IMR-90 (cell line): Measurements from ENCODE around the gene GSE1. TPM values are rescaled to one million over a fixed set of nuclear protein-coding genes. Genes with fewer than 3 reads are reported as not detected.

Experiments
- ATAC-seq: fragments of 200-7000 bp; cut with Tn5 transposase; 2 replicates; pipeline ENCODE4 v1.9.1; 2020; ENCODE audit warnings: low read depth, mild to moderate bottlenecking, moderate library complexity
- BruUV-seq: library from RNA; stranded (reverse); fragments of 400-500 nt; replicated peaks from 2 replicates; lab custom pipeline; 2021; lab: Mats Ljungman, UMichigan
- CTCF ChIA-PET: fragments of 300-600 bp; formaldehyde crosslinking; extraction: SDS; loops from one replicate; lab custom pipeline; 2021; ENCODE audit warnings: antibody characterized with exemption; lab: Yijun Ruan, JAX
- POLR2A ChIA-PET: fragments of 300-600 bp; sonication (Branson Sonifier 250); formaldehyde crosslinking; loops from one replicate; lab custom pipeline; 2022; ENCODE audit warnings: antibody characterized with exemption; ENCODE audit not compliant: unreplicated experiment; lab: Charles Lee
- DNase-seq: peaks from one replicate; pipeline ENCODE4 v3.0.0; 2013
- H2AFZ ChIP-seq: replicated peaks from 2 replicates; pipeline ENCODE3; 2013; ENCODE audit warnings: low read length, mild to moderate bottlenecking; ENCODE audit not compliant: poor library complexity
- H2AK5ac ChIP-seq: 2 replicates; pipeline ENCODE4 v1.6.1; 2013; ENCODE audit warnings: low read depth, low read length, inconsistent platforms
- H2AK9ac ChIP-seq: replicated peaks from 2 replicates; pipeline ENCODE3; 2013; ENCODE audit warnings: mild to moderate bottlenecking, low read depth, low read length, moderate library complexity; ENCODE audit not compliant: poor library complexity
- H2BK120ac ChIP-seq: 2 replicates; pipeline ENCODE4 v1.6.1; 2013; ENCODE audit warnings: low read depth, low read length, inconsistent platforms
- H2BK15ac ChIP-seq: 3 replicates; pipeline ENCODE4 v1.6.1; 2013; ENCODE audit warnings: low read depth, low read length, inconsistent platforms
- H2BK20ac ChIP-seq: 2 replicates; pipeline ENCODE4 v1.6.1; 2013; ENCODE audit warnings: low read depth, mild to moderate bottlenecking, inconsistent platforms, low read length, moderate library complexity
- H2BK5ac ChIP-seq: 2 replicates; pipeline ENCODE4 v1.6.1; 2013; ENCODE audit warnings: mild to moderate bottlenecking, low read depth, low read length, inconsistent platforms; ENCODE audit not compliant: poor library complexity, severe bottlenecking
- H3K14ac ChIP-seq: replicated peaks from 2 replicates; pipeline ENCODE4 v1.6.1; 2013; ENCODE audit warnings: low read depth, low read length, inconsistent platforms
- H3K18ac ChIP-seq: 2 replicates; pipeline ENCODE4 v1.6.1; 2013; ENCODE audit warnings: low read depth, low read length, control low read depth
- H3K23ac ChIP-seq: 2 replicates; pipeline ENCODE4 v1.6.1; 2013; ENCODE audit warnings: low read depth, low read length, inconsistent platforms
- H3K27ac ChIP-seq: 2 replicates; pipeline ENCODE4 v1.5.1; 2013; ENCODE audit warnings: mild to moderate bottlenecking, control low read depth, low read length; ENCODE audit not compliant: insufficient read depth
- H3K27me3 ChIP-seq: 2 replicates; pipeline ENCODE4 v1.6.1; 2013; ENCODE audit warnings: low read length; ENCODE audit not compliant: control insufficient read depth, insufficient read depth
- H3K36me3 ChIP-seq: 2 replicates; pipeline ENCODE4 v1.6.1; 2013; ENCODE audit warnings: low read length, mixed read lengths; ENCODE audit not compliant: control insufficient read depth, insufficient read depth
- H3K4ac ChIP-seq: 2 replicates; pipeline ENCODE4 v1.6.1; 2013; ENCODE audit warnings: low read depth, low read length, inconsistent platforms
- H3K4me1 ChIP-seq: 2 replicates; pipeline ENCODE4 v1.6.1; 2013; ENCODE audit warnings: low read length, mixed read lengths; ENCODE audit not compliant: control insufficient read depth, insufficient read depth
- H3K4me2 ChIP-seq: 2 replicates; pipeline ENCODE4 v1.6.1; 2013; ENCODE audit warnings: low read depth, mild to moderate bottlenecking, control low read depth, low read length, moderate library complexity
- H3K4me3 ChIP-seq: 2 replicates; pipeline ENCODE4 v1.5.1; 2013; ENCODE audit warnings: low read depth, mild to moderate bottlenecking, control low read depth, low read length, moderate library complexity; ENCODE audit not compliant: insufficient read depth
- H3K56ac ChIP-seq: 2 replicates; pipeline ENCODE4 v1.6.1; 2013; ENCODE audit warnings: low read length, inconsistent platforms; ENCODE audit not compliant: insufficient read depth; ENCODE audit errors: extremely low read depth
- H3K79me1 ChIP-seq, 2 experiments: 2 replicates each; pipeline ENCODE4 v1.6.1; 2013; ENCODE audit warnings: low read length in 2 of 2, inconsistent platforms in 1 of 2, low read depth in 1 of 2
- H3K9ac ChIP-seq: 2 replicates; pipeline ENCODE4 v1.6.1; 2013; ENCODE audit warnings: low read depth, low read length, control low read depth
- H3K9me1 ChIP-seq: 2 replicates; pipeline ENCODE4 v1.6.1; 2013; ENCODE audit warnings: low read length, inconsistent platforms; ENCODE audit not compliant: insufficient read depth
- H3K9me3 ChIP-seq: 2 replicates; pipeline ENCODE4 v1.6.1; 2013; ENCODE audit warnings: low read length; ENCODE audit not compliant: control insufficient read depth, insufficient read depth
- H4K20me1 ChIP-seq: 2 replicates; pipeline ENCODE4 v1.6.1; 2013; ENCODE audit warnings: low read length, inconsistent platforms; ENCODE audit not compliant: insufficient read depth
- H4K5ac ChIP-seq: 2 replicates; pipeline ENCODE4 v1.6.1; 2013; ENCODE audit warnings: mild to moderate bottlenecking, low read depth, low read length, control low read depth
- H4K8ac ChIP-seq, 2 experiments: 2 replicates each; pipeline ENCODE4 v1.6.1; 2013; ENCODE audit warnings: low read depth in 2 of 2, low read length in 2 of 2, control low read depth in 1 of 2, inconsistent platforms in 1 of 2
- H4K91ac ChIP-seq: 2 replicates; pipeline ENCODE4 v1.6.1; 2013; ENCODE audit warnings: low read depth, low read length, inconsistent platforms; ENCODE audit not compliant: insufficient read depth
- BHLHE40 ChIP-seq: fragments of 150-350 bp; IDR thresholded peaks from 2 replicates; pipeline ENCODE4 v1.6.1; 2016; ENCODE audit warnings: mild to moderate bottlenecking, low read depth, low read length
- CEBPB ChIP-seq: IDR thresholded peaks from 2 replicates; pipeline ENCODE4 v1.6.1; 2012; ENCODE audit warnings: low read depth, low read length, improper control_type of control experiment
- CHD1 ChIP-seq: IDR thresholded peaks from 2 replicates; pipeline ENCODE4 v1.6.1; 2012; ENCODE audit warnings: low read depth, low read length, improper control_type of control experiment
- FOS ChIP-seq: fragments of 150-350 bp; IDR thresholded peaks from 2 replicates; pipeline ENCODE4 v1.6.1; 2016; ENCODE audit warnings: low read depth, low read length
- MAFK ChIP-seq: IDR thresholded peaks from 2 replicates; pipeline ENCODE4 v1.6.1; 2012; ENCODE audit warnings: low read depth, low read length, improper control_type of control experiment
- MAZ ChIP-seq: IDR thresholded peaks from 2 replicates; pipeline ENCODE4 v1.6.1; 2012; ENCODE audit warnings: low read depth, mild to moderate bottlenecking, low read length, improper control_type of control experiment, moderate library complexity, borderline replicate concordance
- MXI1 ChIP-seq: IDR thresholded peaks from 2 replicates; pipeline ENCODE4 v1.6.1; 2012; ENCODE audit warnings: low read depth, mild to moderate bottlenecking, low read length, moderate library complexity, borderline replicate concordance
- NFE2L2 ChIP-seq: fragments of 150-350 bp; IDR thresholded peaks from 2 replicates; pipeline ENCODE4 v1.6.1; 2016; ENCODE audit warnings: low read depth, mild to moderate bottlenecking, low read length
- POLR2A ChIP-seq: IDR thresholded peaks from 2 replicates; pipeline ENCODE4 v1.6.1; 2012; ENCODE audit warnings: mild to moderate bottlenecking, low read depth, low read length
- RAD21 ChIP-seq: IDR thresholded peaks from 2 replicates; pipeline ENCODE4 v1.6.1; 2012; ENCODE audit warnings: low read length, improper control_type of control experiment
- RCOR1 ChIP-seq: IDR thresholded peaks from 2 replicates; pipeline ENCODE4 v1.6.1; 2012; ENCODE audit warnings: mild to moderate bottlenecking, low read length, improper control_type of control experiment; ENCODE audit not compliant: insufficient replicate concordance
- SMC3 ChIP-seq: fragments of 150-350 bp; IDR thresholded peaks from 2 replicates; pipeline ENCODE4 v1.6.1; 2016; ENCODE audit warnings: low read depth, mild to moderate bottlenecking, antibody characterized with exemption, low read length, moderate library complexity
- WGBS, 2 experiments: methylation state at CpG; one replicate each; pipeline versions ENCODE4 v1.1.5 to v1.1.7; 2013; ENCODE audit warnings: missing lambda C conversion rate in 2 of 2; ENCODE audit not compliant: insufficient read length in 1 of 2; ENCODE audit errors: extremely low coverage in 2 of 2; 5-methylcytosine and 5-hydroxymethylcytosine counted together
- dilution Hi-C: fragments of 300-500 bp; cut with HindIII; formaldehyde crosslinking; loops from one replicate; pipeline ENCODE4 v1.14.3; 2018; ENCODE audit warnings: low sequenced_read_pairs; ENCODE audit not compliant: unreplicated experiment
- in situ Hi-C: fragments of 300-500 bp; cut with MboI; formaldehyde crosslinking; loops from 3 replicates; pipeline ENCODE4 v1.14.3; 2019; ENCODE audit warnings: low sequenced_read_pairs, inconsistent platforms, mixed read lengths
- intact Hi-C: fragments of 100-400 bp; cut with micrococcal nuclease; formaldehyde crosslinking; loops from 2 replicates; pipeline ENCODE4 v1.10.0; 2022
- polyA plus RNA-seq, 3 experiments: library from polyadenylated mRNA; depleted of rRNA; stranded (reverse); fragments of >200 nt; gene quantifications; 2 replicates each; pipeline ENCODE4 v1.2.3, GENCODE V29; 2012; ENCODE audit warnings: low replicate concordance in 1 of 3
- total RNA-seq: library from RNA; depleted of rRNA; stranded (reverse); fragments of >200 nt; gene quantifications from 2 replicates; pipeline ENCODE4 v1.2.3, GENCODE V29; 2012
- TF ChIP-seq, protein P1 (sequence below): conservative IDR thresholded peaks from 2 replicates; pipeline ENCODE4 v1.5.1; 2012; ENCODE audit warnings: mild to moderate bottlenecking, low read depth, low read length, improper control_type of control experiment
- TF ChIP-seq, protein P2 (sequence below): fragments of 150-350 bp; IDR thresholded peaks from 2 replicates; pipeline ENCODE4 v1.6.1; 2017; ENCODE audit warnings: mild to moderate bottlenecking, antibody characterized with exemption, low read length, low read depth

Gene GSE1
- total and polyA plus RNA-seq, 2 of the 4 experiments (the other 2 are of a cell fraction) = 14.9 to 25.5 TPM

DNA sequence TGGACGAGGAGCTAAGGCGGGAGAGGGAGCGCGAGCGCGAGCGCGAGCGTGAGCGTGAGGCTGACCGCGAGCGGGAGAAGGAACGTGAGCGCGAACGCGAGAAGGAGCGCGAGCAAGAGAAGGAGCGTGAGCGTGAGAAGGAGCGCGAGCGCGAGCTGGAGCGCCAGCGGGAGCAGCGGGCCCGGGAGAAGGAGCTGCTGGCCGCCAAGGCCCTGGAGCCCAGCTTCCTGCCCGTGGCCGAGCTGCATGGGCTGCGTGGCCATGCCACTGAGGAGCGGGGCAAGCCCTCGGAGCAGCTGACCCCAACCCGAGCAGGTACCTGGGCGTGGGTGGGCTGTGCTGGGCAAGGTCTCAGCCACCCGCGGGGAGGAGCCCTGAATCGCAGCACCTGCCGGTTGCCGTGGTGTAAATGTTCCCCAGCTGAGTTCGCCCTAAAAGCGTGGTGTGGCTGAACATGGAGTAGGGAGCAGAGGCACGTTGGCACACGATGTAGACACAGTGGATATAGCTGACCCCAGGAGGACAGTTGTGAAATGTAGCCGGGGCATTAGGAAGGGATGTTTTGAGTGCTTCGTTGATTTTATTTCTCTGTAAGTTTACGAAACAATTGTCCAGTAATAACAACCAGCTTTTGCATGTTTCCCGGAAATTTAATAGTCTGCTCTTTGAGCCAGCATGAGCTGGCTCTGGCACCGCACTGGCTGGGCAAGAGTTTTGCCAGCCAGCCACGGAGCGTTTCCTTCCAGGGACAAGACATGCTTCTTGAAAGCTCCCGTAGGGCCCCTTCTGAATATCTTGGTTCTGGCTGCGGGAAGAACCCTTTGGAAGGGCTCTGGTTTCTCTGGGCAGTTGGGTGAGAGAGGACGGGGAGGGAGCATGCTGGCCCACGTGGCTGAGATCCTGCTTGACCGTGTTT lies 43.5 kb downstream of the GSE1 start:
- H2AFZ ChIP-seq = no peak overlapping the region
- peak overlapping the region; percentile 55 for H2AK9ac ChIP-seq
- no peak overlapping the region for H3K23ac ChIP-seq
- H3K4me3 ChIP-seq = no peak overlapping the region
- peaks cover 14% of the 10 kb centered on the region for H3K4me1 ChIP-seq
- H4K5ac ChIP-seq = no peak overlapping the region
- H3K4ac ChIP-seq = no peak overlapping the region
- ChIA-PET POLR2A (no interaction called here), CTCF (no interaction called here)
- H3K27me3 ChIP-seq = no peaks in the 10 kb centered on the region
- H2BK20ac ChIP-seq = no peak overlapping the region
- 94 to 100% methylated on average over 6 to 45 of the region's 59 CpGs for WGBS, 2 experiments
- H2BK15ac ChIP-seq = no peak overlapping the region
- DNase-seq = no peak
- dilution Hi-C loops = no loop called here
- no peak overlapping the region for H2BK120ac ChIP-seq
- no peak overlapping the region for H3K27ac ChIP-seq
- H3K79me1 ChIP-seq = peaks cover 11 to 29% of the 10 kb centered on the region in 2 experiments
- H4K20me1 ChIP-seq = peaks cover 44% of the 10 kb centered on the region
- no peak overlapping the region for H3K14ac ChIP-seq
- H3K18ac ChIP-seq = no peak overlapping the region
- no peak overlapping the region for H2BK5ac ChIP-seq
- H3K9me3 ChIP-seq = no peaks in the 10 kb centered on the region
- H2AK5ac ChIP-seq = no peak overlapping the region
- H3K36me3 ChIP-seq = peaks cover 65% of the 10 kb centered on the region
- no TSS peak for BruUV-seq
- H3K56ac ChIP-seq = no peak overlapping the region
- no peak overlapping the region for H4K91ac ChIP-seq
- ATAC-seq = no peak
- H3K9me1 ChIP-seq = 0 out of 2 replicates have a peak, but pooled peaks cover 6% of the 10 kb centered on the region
- no peak overlapping the region for H4K8ac ChIP-seq
- no peak overlapping the region for H3K4me2 ChIP-seq
- no peak overlapping the region for H3K9ac ChIP-seq
- in situ Hi-C loops = loop anchor here (5.0 kb wide), 1 partner anchor 61 kb away; no protein-coding TSS in a partner anchor
- intact Hi-C loops = loop anchor here (5.0 kb wide), 1 partner anchor 61 kb away; no protein-coding TSS in a partner anchor
- TF ChIP-seq, protein P1, sequence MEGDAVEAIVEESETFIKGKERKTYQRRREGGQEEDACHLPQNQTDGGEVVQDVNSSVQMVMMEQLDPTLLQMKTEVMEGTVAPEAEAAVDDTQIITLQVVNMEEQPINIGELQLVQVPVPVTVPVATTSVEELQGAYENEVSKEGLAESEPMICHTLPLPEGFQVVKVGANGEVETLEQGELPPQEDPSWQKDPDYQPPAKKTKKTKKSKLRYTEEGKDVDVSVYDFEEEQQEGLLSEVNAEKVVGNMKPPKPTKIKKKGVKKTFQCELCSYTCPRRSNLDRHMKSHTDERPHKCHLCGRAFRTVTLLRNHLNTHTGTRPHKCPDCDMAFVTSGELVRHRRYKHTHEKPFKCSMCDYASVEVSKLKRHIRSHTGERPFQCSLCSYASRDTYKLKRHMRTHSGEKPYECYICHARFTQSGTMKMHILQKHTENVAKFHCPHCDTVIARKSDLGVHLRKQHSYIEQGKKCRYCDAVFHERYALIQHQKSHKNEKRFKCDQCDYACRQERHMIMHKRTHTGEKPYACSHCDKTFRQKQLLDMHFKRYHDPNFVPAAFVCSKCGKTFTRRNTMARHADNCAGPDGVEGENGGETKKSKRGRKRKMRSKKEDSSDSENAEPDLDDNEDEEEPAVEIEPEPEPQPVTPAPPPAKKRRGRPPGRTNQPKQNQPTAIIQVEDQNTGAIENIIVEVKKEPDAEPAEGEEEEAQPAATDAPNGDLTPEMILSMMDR = no peak
- no peak for TF ChIP-seq SMC3
- TF ChIP-seq CHD1 = no peak
- no peak for TF ChIP-seq RCOR1
- TF ChIP-seq, protein P2, sequence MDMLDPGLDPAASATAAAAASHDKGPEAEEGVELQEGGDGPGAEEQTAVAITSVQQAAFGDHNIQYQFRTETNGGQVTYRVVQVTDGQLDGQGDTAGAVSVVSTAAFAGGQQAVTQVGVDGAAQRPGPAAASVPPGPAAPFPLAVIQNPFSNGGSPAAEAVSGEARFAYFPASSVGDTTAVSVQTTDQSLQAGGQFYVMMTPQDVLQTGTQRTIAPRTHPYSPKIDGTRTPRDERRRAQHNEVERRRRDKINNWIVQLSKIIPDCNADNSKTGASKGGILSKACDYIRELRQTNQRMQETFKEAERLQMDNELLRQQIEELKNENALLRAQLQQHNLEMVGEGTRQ = no peak
- no peak for TF ChIP-seq BHLHE40
- no peak for TF ChIP-seq NFE2L2
- TF ChIP-seq RAD21 = no peak
- no peak for TF ChIP-seq MAZ
- TF ChIP-seq POLR2A = no peak
- no peak for TF ChIP-seq CEBPB
- TF ChIP-seq MAFK = no peak
- TF ChIP-seq MXI1 = no peak
- TF ChIP-seq FOS = no peak
